SJSA1 (cell line): ENCODE measurements around the gene GBA3. TPM values are rescaled to one million over a fixed set of nuclear protein-coding genes. Genes with fewer than 3 reads are reported as not detected.

Experiments
- DNase-seq, 2 experiments: peaks; one replicate each; pipeline ENCODE4 v3.0.0-alpha.2; 2015 to 2020; ENCODE audit warnings: low spot score in 2 of 2, low read depth in 1 of 2
- H3K27ac ChIP-seq: fragments of 250-450 bp; sonication (Bioruptor Pico); 2 replicates; pipeline ENCODE4 v1.5.1; 2020; ENCODE audit warnings: mild to moderate bottlenecking, moderate library complexity
- H3K27me3 ChIP-seq: fragments of 250-450 bp; sonication (Bioruptor Pico); replicated peaks from 2 replicates; pipeline ENCODE4 v1.5.1; 2020; ENCODE audit warnings: mild to moderate bottlenecking, moderate library complexity
- H3K36me3 ChIP-seq: fragments of 250-450 bp; sonication (Bioruptor Pico); 2 replicates; pipeline ENCODE4 v1.5.1; 2020; ENCODE audit warnings: mild to moderate bottlenecking
- H3K4me1 ChIP-seq: fragments of 250-450 bp; sonication (Bioruptor Pico); replicated peaks from 2 replicates; pipeline ENCODE4 v1.6.1; 2021; ENCODE audit warnings: mild to moderate bottlenecking
- H3K4me3 ChIP-seq: fragments of 250-450 bp; sonication (Bioruptor Pico); 2 replicates; pipeline ENCODE4 v1.5.1; 2020; ENCODE audit warnings: mild to moderate bottlenecking
- H3K9me3 ChIP-seq: fragments of 250-450 bp; sonication (Bioruptor Pico); replicated peaks from 2 replicates; pipeline ENCODE4 v1.5.1; 2020; ENCODE audit warnings: mild to moderate bottlenecking
- total RNA-seq: library from RNA; depleted of rRNA; stranded (reverse); fragments of >200 nt; shearing (Covaris generic); gene quantifications from 2 replicates; pipeline ENCODE4 v1.2.3, GENCODE V29; 2014; rRNA removed

GBA3 gene
- total RNA-seq, result not detected in 2 replicates

- Histone ChIP-seq H3K36me3 (no peaks in the 10 kb centered on the region), H3K27me3 (no peaks in the 10 kb centered on the region), H3K4me1 (no peaks in the 10 kb centered on the region), H3K9me3 (no peaks in the 10 kb centered on the region), H3K27ac (no peak within 1 kb of the TSS), H3K4me3 (no peak within 1 kb of the TSS)
- no peak for DNase-seq
These were observed at the start of gene GBA3 for GRCh38 chr4:22692736-22693135. TSS of gene GBA3 (plus strand) at chr4:22692937.

DNA sequence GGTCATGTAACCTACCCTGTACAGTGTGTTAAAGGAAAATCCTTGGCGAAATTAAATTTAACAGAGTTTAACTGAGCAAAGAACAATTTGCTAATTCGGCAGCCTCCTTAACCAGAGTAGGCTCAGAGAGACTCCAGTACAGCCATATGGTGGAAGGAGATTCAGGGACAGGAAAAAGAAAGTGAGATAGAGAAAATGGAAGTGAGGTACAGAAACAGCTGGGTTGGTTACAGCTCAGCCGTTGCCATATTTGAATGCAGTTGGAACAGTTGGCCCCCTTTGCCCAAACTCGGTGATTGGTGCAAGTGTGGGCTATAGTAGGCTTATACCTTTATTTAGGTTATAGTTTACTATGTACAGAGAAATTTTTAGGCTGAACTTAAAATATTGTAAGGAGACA is 48.8 kb upstream of the GBA3 start:
- H3K36me3 ChIP-seq, result no peaks in the 10 kb centered on the region
- DNase-seq, result no peak

GRCh38 chr4:22645481-22646182 is 47.1 kb upstream of the GBA3 start:
- H3K4me1 ChIP-seq, result no peaks in the 10 kb centered on the region
- H3K27ac ChIP-seq, result no peak overlapping the region
- no peaks in the 10 kb centered on the region for H3K27me3 ChIP-seq
- H3K9me3 ChIP-seq, result no peaks in the 10 kb centered on the region
- H3K36me3 ChIP-seq, result no peaks in the 10 kb centered on the region
- no peak overlapping the region for H3K4me3 ChIP-seq
- DNase-seq, result no peak

More for the DNA sequence above, 48.8 kb upstream of the GBA3 start:
- H3K27me3 ChIP-seq, result no peaks in the 10 kb centered on the region
- H3K9me3 ChIP-seq, result no peaks in the 10 kb centered on the region
- H3K27ac ChIP-seq, result no peak overlapping the region
- no peaks in the 10 kb centered on the region for H3K4me1 ChIP-seq
- H3K4me3 ChIP-seq, result no peak overlapping the region

DNA sequence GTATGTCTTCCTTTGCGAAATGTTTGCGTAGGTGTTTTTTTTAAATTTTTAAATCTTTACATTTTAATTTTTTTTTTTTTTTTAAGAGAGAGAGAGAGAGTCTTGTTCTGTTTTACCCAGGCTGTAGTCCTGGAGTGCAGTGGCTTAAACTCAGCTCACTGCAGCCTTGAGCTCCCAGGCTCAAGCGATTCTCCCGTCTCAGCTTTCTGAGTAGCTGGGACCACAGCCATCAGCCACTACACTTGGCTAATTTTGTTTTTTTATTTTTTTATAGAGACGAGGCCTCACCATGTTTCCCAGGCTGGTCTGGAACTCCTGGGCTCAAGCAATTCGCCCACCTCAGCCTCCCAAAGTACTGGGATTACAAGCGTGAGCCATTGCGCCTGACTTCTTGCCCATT is 43.7 kb upstream of the GBA3 start:
- DNase-seq, result no peak
- Histone ChIP-seq H3K27ac (no peak overlapping the region), H3K36me3 (no peaks in the 10 kb centered on the region), H3K4me3 (no peak overlapping the region), H3K9me3 (no peaks in the 10 kb centered on the region), H3K27me3 (no peaks in the 10 kb centered on the region), H3K4me1 (no peaks in the 10 kb centered on the region)

GRCh38 chr4:22650771-22651170 is 42.0 kb upstream of the GBA3 start:
- no peaks in the 10 kb centered on the region for H3K36me3 ChIP-seq
- no peaks in the 10 kb centered on the region for H3K27me3 ChIP-seq
- H3K4me3 ChIP-seq, result no peak overlapping the region
- H3K27ac ChIP-seq, result no peak overlapping the region
- no peaks in the 10 kb centered on the region for H3K9me3 ChIP-seq
- no peak for DNase-seq
- H3K4me1 ChIP-seq, result no peaks in the 10 kb centered on the region

DNA sequence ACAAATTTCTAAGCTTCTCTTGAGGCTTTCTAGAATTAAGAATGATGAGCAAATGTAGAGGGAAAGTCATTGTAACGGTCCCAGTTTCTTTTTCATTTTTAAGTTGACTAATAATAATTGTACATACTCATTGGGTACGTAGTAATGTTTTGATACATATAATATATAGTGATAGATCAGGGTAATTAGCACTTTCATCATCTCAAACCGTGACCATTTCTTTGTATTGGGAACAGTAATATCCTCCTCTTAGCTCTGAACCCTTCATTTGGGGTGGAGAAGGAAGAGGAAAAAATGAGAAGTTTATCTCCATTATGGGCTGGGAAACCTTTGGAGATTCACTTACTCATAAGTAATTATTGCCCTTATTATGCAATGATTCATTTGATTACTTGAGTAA is 39.0 kb upstream of the GBA3 start:
- no peak overlapping the region for H3K4me3 ChIP-seq
- no peaks in the 10 kb centered on the region for H3K27me3 ChIP-seq
- H3K9me3 ChIP-seq, result no peaks in the 10 kb centered on the region
- H3K36me3 ChIP-seq, result no peaks in the 10 kb centered on the region
- H3K27ac ChIP-seq, result no peak overlapping the region
- no peaks in the 10 kb centered on the region for H3K4me1 ChIP-seq
- DNase-seq, result no peak

- no peak overlapping the region for H3K27ac ChIP-seq
These were observed 31.3 kb upstream of the GBA3 start for GRCh38 chr4:22661443-22661842.

GRCh38 chr4:22667332-22667940 is 25.3 kb upstream of the GBA3 start:
- Histone ChIP-seq H3K36me3 (no peaks in the 10 kb centered on the region), H3K4me3 (no peak overlapping the region), H3K27me3 (no peaks in the 10 kb centered on the region), H3K27ac (no peak overlapping the region), H3K9me3 (no peaks in the 10 kb centered on the region), H3K4me1 (no peaks in the 10 kb centered on the region)
- DNase-seq, result no peak

More at GRCh38 chr4:22661443-22661842, 31.3 kb upstream of the GBA3 start:
- Histone ChIP-seq H3K4me3 (no peak overlapping the region), H3K9me3 (no peaks in the 10 kb centered on the region), H3K27me3 (no peaks in the 10 kb centered on the region), H3K4me1 (no peaks in the 10 kb centered on the region), H3K36me3 (no peaks in the 10 kb centered on the region)
- DNase-seq, result no peak

DNA sequence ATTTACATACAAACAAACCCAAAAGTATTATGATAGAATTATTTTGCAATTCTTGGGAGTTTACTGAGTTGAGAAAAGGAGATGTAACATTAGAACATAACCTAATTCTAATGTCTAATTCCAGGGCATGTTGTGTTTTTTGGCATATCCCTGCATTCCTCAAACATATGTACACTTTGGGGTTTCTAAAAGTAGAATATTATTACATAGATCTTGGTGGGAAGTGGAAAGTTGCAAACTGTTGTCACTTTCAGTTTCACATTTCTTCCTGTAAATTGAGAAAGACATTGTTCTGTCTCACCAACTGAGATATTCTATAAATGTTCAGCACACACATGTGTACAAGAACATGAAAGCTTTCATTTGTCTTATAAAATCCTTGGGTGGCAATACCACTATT is 24.4 kb upstream of the GBA3 start:
- DNase-seq, result no peak
- no peaks in the 10 kb centered on the region for H3K36me3 ChIP-seq
- H3K4me3 ChIP-seq, result no peak overlapping the region
- H3K4me1 ChIP-seq, result no peaks in the 10 kb centered on the region
- no peaks in the 10 kb centered on the region for H3K27me3 ChIP-seq
- H3K27ac ChIP-seq, result no peak overlapping the region
- no peaks in the 10 kb centered on the region for H3K9me3 ChIP-seq

DNA sequence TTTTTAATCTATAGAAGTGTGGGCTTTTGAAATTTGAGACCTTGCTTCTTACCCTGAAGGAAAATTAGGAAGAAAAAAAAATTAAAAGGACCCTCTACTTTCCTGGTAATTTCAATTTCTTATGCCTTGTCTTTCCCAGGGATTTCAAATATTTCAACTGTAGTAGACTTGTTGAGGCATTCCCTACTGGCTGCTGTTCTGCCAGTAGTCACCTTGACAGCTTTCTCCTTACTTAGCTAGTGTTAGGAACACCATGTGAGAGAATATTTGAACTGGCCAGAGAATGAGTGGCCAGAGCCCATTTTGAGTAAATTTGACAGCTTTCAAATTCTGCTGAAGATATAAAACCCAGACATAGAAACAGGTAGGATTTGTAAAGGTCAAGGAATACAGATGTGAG is 24.0 kb upstream of the GBA3 start:
- no peaks in the 10 kb centered on the region for H3K9me3 ChIP-seq
- DNase-seq, result no peak
- H3K36me3 ChIP-seq, result no peaks in the 10 kb centered on the region
- H3K27ac ChIP-seq, result no peak overlapping the region
- no peaks in the 10 kb centered on the region for H3K4me1 ChIP-seq
- H3K4me3 ChIP-seq, result no peak overlapping the region
- no peaks in the 10 kb centered on the region for H3K27me3 ChIP-seq

DNA sequence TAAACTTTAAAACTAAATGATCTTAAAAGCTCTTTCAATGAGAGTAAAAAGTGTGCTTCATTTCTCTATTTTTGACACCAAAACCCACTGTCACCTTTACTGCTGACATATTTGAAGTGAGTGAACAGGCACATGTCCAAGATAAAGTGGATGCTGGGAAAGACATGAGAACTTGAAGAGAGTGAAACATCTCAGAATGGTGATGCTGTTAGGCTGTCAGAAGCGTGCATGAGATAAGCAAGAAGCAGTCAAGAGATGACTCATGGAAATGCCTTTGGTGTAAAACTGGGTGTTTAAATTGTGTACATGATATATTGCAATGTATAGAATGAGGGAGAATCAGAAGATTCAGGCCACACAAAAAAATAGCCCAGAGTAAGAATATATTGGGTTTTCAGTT is 21.8 kb upstream of the GBA3 start:
- H3K36me3 ChIP-seq, result no peaks in the 10 kb centered on the region
- H3K27ac ChIP-seq, result no peak overlapping the region
- H3K4me3 ChIP-seq, result no peak overlapping the region
- H3K27me3 ChIP-seq, result no peaks in the 10 kb centered on the region
- H3K4me1 ChIP-seq, result no peaks in the 10 kb centered on the region
- no peaks in the 10 kb centered on the region for H3K9me3 ChIP-seq
- no peak for DNase-seq

DNA sequence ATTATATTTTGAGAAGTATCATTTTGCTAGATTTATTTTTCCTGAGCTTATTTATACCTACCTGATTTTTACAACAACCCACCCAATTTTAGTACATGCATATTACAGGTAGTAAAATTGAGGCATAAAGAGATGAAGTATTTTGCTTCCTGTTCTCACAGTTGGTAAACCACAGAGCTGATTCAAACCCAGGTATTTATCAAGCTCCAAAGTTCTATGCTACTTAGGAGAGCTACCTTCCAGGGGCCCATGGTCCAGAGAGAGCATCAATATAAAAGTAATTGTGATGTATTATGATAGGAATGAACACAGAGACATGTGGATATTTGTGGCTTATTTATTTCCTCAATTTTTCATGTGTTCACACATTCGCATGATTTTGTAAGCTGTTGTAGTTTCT is 20.2 kb upstream of the GBA3 start:
- Histone ChIP-seq H3K4me3 (no peak overlapping the region), H3K27me3 (no peaks in the 10 kb centered on the region), H3K36me3 (no peaks in the 10 kb centered on the region), H3K27ac (no peak overlapping the region), H3K9me3 (no peaks in the 10 kb centered on the region), H3K4me1 (no peaks in the 10 kb centered on the region)
- no peak for DNase-seq

DNA sequence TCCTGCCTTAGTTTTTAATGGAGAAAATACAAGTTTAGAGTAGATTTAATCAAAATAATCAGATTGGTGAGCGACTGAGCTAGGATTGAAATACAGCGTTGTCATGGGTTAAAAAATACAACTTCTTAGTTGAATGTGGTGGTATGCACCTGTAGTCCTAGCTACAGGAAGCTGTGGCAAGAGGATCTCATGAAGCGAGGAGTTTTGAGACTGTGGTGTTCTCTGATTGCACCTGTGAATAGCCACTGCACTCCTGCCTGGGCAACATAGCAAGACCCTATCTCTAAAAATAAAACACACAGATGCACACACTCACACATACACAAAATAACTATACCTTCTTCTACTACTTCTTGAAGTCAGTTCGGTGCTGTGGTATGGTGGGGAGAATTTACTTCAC is 19.8 kb upstream of the GBA3 start:
- Histone ChIP-seq H3K27me3 (no peaks in the 10 kb centered on the region), H3K4me1 (no peaks in the 10 kb centered on the region), H3K27ac (no peak overlapping the region), H3K9me3 (no peaks in the 10 kb centered on the region), H3K4me3 (no peak overlapping the region), H3K36me3 (no peaks in the 10 kb centered on the region)
- no peak for DNase-seq

GRCh38 chr4:22674700-22675099 is 18.0 kb upstream of the GBA3 start:
- H3K9me3 ChIP-seq, result no peaks in the 10 kb centered on the region
- no peaks in the 10 kb centered on the region for H3K4me1 ChIP-seq
- no peak overlapping the region for H3K27ac ChIP-seq
- no peaks in the 10 kb centered on the region for H3K36me3 ChIP-seq
- no peaks in the 10 kb centered on the region for H3K27me3 ChIP-seq
- H3K4me3 ChIP-seq, result no peak overlapping the region
- DNase-seq, result no peak

- Histone ChIP-seq H3K4me1 (no peaks in the 10 kb centered on the region), H3K4me3 (no peak overlapping the region), H3K36me3 (no peaks in the 10 kb centered on the region)
These were observed 16.7 kb upstream of the GBA3 start for GRCh38 chr4:22676063-22676462.

More at GRCh38 chr4:22676063-22676462, 16.7 kb upstream of the GBA3 start:
- Histone ChIP-seq H3K27me3 (no peaks in the 10 kb centered on the region), H3K27ac (no peak overlapping the region), H3K9me3 (no peaks in the 10 kb centered on the region)
- no peak for DNase-seq
